SU-DHL-6 (cell line): Measurements from ENCODE around the gene REC114.

Experiments
- H2AFZ ChIP-seq: fragments of 200-600 bp; sonication (generic); 2 replicates; pipeline ENCODE4 v1.6.1; 2014; ENCODE audit warnings: low read depth, mild to moderate bottlenecking, moderate library complexity, mixed read lengths, antibody characterized with exemption, low read length; ENCODE audit not compliant: severe bottlenecking
- H3F3A ChIP-seq: fragments of 200-600 bp; shearing (Covaris generic); 2 replicates; pipeline ENCODE4 v1.6.0; 2016; ENCODE audit warnings: antibody characterized with exemption, mild to moderate bottlenecking; ENCODE audit not compliant: insufficient read depth
- H3K27ac ChIP-seq: fragments of 200-600 bp; sonication (generic); 2 replicates; pipeline ENCODE4 v1.5.1; 2016; ENCODE audit warnings: low read depth, mild to moderate bottlenecking, low read length, moderate library complexity, mixed read lengths
- H3K27me3 ChIP-seq: fragments of 200-600 bp; sonication (generic), shearing (Covaris generic); 2 replicates; pipeline ENCODE4 v1.6.0; 2014; ENCODE audit warnings: mild to moderate bottlenecking, low read length
- H3K36me3 ChIP-seq: fragments of 200-600 bp; sonication (generic); 2 replicates; pipeline ENCODE4 v1.6.1; 2014; ENCODE audit warnings: mild to moderate bottlenecking, low read length, mixed read lengths
- H3K4me2 ChIP-seq: fragments of 300-600, 200-600 bp; shearing (Covaris generic), sonication (generic); 2 replicates; pipeline ENCODE4 v1.6.0; 2014; ENCODE audit warnings: low read length, low read depth, mild to moderate bottlenecking; ENCODE audit not compliant: poor library complexity, severe bottlenecking
- H3K4me3 ChIP-seq: fragments of 200-600 bp; sonication (generic); 2 replicates; pipeline ENCODE4 v1.5.1; 2014; ENCODE audit warnings: antibody characterized with exemption, low read length, mild to moderate bottlenecking, mixed read lengths; ENCODE audit not compliant: insufficient read depth, poor library complexity, severe bottlenecking
- H3K79me2 ChIP-seq: fragments of 200-600 bp; sonication (generic); 2 replicates; pipeline ENCODE4 v1.6.1; 2014; ENCODE audit warnings: mild to moderate bottlenecking, low read length, moderate library complexity; ENCODE audit not compliant: insufficient read depth
- H3K9ac ChIP-seq: fragments of 200-600 bp; sonication (generic); 2 replicates; pipeline ENCODE4 v1.7.0; 2014; ENCODE audit warnings: mild to moderate bottlenecking, low read length
- H3K9me2 ChIP-seq: fragments of 200-600 bp; sonication (generic); replicated peaks from 2 replicates; pipeline ENCODE4 v1.6.1; 2014; ENCODE audit warnings: low read length; ENCODE audit not compliant: insufficient read depth
- H3K9me3 ChIP-seq: fragments of 200-600 bp; sonication (generic); 2 replicates; pipeline ENCODE4 v1.6.1; 2014; ENCODE audit warnings: low read length, mixed read lengths; ENCODE audit not compliant: insufficient read depth
- H4K20me1 ChIP-seq: fragments of 200-600 bp; sonication (generic); 2 replicates; pipeline ENCODE4 v1.6.1; 2014; ENCODE audit warnings: low read depth, mild to moderate bottlenecking, antibody characterized with exemption, low read length, moderate library complexity, mixed read lengths
- EZH2phosphoT487 ChIP-seq: fragments of 200-600 bp; sonication (generic), shearing (Covaris generic); conservative IDR thresholded peaks from 2 replicates; pipeline ENCODE4 v1.6.1; 2018; ENCODE audit warnings: mild to moderate bottlenecking, antibody characterized with exemption, low read length, moderate library complexity, mixed read lengths
- TF ChIP-seq, protein P1 (sequence below): fragments of 200-600 bp; sonication (generic); IDR thresholded peaks from one replicate; pipeline ENCODE4 v1.5.1; 2017; ENCODE audit warnings: antibody characterized with exemption, mild to moderate bottlenecking, low read length, moderate library complexity; ENCODE audit not compliant: insufficient read depth, poor library complexity, severe bottlenecking

Gene REC114

DNA sequence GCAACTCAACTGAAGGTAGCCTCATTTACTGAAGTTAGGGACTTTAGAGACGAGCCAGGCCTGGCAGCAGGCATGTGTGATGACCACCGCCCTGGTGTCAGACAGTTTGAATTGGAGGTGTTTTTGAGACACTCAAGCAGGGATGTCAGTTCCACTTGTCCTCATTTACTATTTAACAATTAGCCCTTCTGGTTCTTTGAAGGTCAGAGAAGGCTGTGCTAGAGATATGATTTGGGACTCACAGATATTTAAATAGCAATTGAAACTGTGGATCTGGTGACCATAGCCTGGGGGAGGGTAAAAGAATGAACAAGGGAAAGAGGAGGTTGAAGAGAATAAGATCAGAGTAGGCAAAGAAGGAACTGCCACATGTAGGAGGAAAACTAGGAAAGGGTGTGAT, 74.6 kb downstream of the REC114 start:
- Histone ChIP-seq H3K4me2 (no peak overlapping the region), H3K79me2 (no peaks in the 10 kb centered on the region), H3K9ac (no peak overlapping the region), H3K4me3 (no peak overlapping the region), H3K9me2 (no peaks in the 10 kb centered on the region), H3K27ac (no peak overlapping the region), H3K36me3 (no peaks in the 10 kb centered on the region), H4K20me1 (no peaks in the 10 kb centered on the region), H2AFZ (no peak overlapping the region), H3F3A (no peaks in the 10 kb centered on the region), H3K9me3 (no peaks in the 10 kb centered on the region), H3K27me3 (no peaks in the 10 kb centered on the region)
- TF ChIP-seq, protein P1, sequence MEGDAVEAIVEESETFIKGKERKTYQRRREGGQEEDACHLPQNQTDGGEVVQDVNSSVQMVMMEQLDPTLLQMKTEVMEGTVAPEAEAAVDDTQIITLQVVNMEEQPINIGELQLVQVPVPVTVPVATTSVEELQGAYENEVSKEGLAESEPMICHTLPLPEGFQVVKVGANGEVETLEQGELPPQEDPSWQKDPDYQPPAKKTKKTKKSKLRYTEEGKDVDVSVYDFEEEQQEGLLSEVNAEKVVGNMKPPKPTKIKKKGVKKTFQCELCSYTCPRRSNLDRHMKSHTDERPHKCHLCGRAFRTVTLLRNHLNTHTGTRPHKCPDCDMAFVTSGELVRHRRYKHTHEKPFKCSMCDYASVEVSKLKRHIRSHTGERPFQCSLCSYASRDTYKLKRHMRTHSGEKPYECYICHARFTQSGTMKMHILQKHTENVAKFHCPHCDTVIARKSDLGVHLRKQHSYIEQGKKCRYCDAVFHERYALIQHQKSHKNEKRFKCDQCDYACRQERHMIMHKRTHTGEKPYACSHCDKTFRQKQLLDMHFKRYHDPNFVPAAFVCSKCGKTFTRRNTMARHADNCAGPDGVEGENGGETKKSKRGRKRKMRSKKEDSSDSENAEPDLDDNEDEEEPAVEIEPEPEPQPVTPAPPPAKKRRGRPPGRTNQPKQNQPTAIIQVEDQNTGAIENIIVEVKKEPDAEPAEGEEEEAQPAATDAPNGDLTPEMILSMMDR = no peak
- no peak for TF ChIP-seq EZH2phosphoT487

DNA sequence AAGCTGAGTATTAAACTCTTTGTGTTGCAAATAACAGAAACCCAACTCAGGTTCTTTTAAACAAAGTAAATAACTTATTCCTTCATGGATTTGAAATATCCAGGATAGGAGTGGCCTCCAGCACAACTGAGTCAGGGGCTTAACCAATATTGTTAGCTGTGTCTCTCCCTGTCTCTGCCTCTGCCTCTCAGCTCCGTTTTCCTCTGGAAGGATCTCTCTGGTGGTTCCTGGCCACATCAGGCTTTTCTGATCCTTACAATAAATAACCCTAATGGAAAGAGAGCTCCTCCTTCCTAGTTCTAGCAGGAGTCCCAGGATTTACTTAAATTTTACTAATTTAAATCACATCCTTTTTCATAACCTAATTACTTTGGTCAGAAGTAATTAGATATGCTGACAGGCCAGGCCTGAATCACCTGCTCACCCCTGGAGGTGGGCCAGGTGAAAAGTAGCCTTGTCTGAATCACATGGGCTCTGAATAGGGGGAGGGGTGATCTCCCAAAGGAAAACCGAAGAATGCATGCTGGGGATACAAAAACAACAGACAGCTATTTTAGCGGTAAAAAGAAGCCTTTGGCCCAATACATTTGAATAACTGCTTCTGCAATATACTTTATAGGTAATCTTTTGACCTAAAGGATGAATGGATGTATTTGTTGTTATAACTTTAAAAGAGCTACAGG, 75.4 kb downstream of the REC114 start:
- Histone ChIP-seq H3K9me3 (no peaks in the 10 kb centered on the region), H3K36me3 (no peaks in the 10 kb centered on the region), H3K27me3 (no peaks in the 10 kb centered on the region), H3K79me2 (no peaks in the 10 kb centered on the region), H3K27ac (no peak overlapping the region), H3K9me2 (no peaks in the 10 kb centered on the region), H3K4me2 (no peak overlapping the region), H3F3A (no peaks in the 10 kb centered on the region), H2AFZ (no peak overlapping the region), H3K9ac (no peak overlapping the region), H3K4me3 (no peak overlapping the region), H4K20me1 (no peaks in the 10 kb centered on the region)
- TF ChIP-seq EZH2phosphoT487 = no peak
- TF ChIP-seq, protein P1 = no peak

DNA sequence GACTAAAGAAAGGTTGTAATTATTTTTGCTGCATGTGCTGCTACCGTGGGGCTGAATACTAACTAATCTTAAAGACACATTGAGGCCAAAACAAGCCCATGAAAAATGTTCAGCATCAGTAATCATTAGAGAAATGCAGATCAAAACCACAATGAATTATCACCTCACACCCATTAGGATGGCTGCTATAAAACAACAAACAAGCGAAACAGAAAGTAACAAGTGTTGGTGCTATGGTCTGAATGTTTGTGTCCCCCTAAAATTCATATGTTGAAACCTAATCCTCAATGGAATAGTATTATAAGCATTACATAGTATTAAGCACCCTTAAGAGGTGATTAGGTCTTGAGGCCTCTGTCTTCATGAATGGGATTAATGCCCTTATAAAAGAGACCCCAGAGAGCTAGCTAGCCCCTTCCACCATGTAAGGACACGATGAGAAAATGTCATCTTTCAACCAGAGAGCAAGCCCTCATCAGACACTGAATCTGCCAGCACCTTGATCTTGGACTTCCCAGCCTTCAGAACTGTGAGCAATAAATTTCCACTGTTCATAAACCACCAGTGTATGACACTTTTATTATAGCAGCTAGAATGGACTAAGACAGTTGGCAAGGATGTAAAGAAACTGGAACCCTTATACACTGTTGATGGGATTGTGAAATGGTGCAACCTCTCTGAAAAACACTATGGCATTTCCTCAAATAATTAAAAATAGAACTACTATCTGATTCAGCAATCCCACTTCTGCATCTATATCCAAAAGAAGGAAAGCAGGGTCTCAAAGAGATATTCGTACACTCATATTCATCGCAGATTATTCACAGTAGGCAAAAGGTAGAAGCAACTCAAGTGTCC, 76.1 kb downstream of the REC114 start:
- Histone ChIP-seq H3F3A (no peaks in the 10 kb centered on the region), H3K4me2 (no peak overlapping the region)

More for the DNA sequence above, 76.1 kb downstream of the REC114 start:
- no peaks in the 10 kb centered on the region for H3K27me3 ChIP-seq
- H2AFZ ChIP-seq = no peak overlapping the region
- no peak overlapping the region for H3K27ac ChIP-seq
- no peaks in the 10 kb centered on the region for H3K36me3 ChIP-seq
- no peaks in the 10 kb centered on the region for H3K79me2 ChIP-seq
- no peak overlapping the region for H3K4me3 ChIP-seq
- H3K9me3 ChIP-seq = no peaks in the 10 kb centered on the region
- no peaks in the 10 kb centered on the region for H4K20me1 ChIP-seq
- TF ChIP-seq, protein P1 = no peak
- no peak for TF ChIP-seq EZH2phosphoT487
- no peak overlapping the region for H3K9ac ChIP-seq
- H3K9me2 ChIP-seq = no peaks in the 10 kb centered on the region
